Smooth muscle cell of the brain vasculature (primary cell): Measurements from ENCODE around the gene RNF5.
"Not testable (repeated sequence)": the region's sequence is repeated elsewhere in the genome, so short reads cannot be mapped to it uniquely, and the experiment has no call there.

ENCODE experiments used
- DNase-seq: peaks from one replicate; pipeline ENCODE4 v3.0.0-alpha.2; 2012; ENCODE audit warnings: low read depth, low spot score

RNF5 gene

DNA sequence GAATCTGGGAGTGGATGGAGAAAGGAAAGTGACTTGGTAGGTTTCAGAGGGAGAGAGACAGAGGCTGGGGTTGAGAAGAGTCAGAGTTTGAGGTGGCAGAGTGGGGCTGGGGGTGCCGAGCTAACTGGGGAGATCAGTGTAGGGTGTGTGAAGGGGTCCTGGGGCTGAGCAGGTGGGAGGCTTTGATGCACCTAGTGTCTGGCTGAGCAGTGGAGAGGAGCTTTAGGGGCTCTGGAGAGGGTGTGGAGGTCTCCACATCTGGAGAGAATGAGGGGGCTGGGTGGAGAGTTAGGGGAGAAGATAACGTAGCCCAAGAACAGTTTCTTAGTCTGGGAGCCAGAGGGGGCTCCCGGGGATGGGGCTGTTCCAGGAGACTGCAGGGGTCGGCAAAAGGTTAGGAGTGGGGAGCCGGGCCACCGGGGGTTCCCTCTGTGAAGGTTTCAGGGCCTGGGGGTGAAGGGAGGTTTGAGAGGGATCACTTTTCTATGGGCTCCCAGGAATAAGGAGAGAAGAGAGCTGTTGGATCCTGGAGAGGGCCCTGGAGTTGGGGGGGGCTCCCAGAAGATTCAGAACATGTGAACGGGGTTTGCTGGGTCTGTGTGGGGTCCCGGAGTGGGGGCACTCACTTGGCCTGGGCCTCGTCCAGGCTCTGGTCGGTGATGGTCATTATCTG lies 11.0 kb downstream of the RNF5 start:
- DNase-seq = no peak

- no peak for DNase-seq
Observed at GRCh38 chr6:32189742-32190053, 11.5 kb downstream of the RNF5 start.

GRCh38 chr6:32190054-32190851 lies 12.0 kb downstream of the RNF5 start, which contains the start of gene PBX2:
Gene PBX2, minus strand, starts transcription at chr6:32190202. Its CDS starts 287 bp downstream, at chr6:32189915.
- DNase-seq = peak; percentile 72

GRCh38 chr6:32190911-32191677 lies 12.9 kb downstream of the RNF5 start:
- no peak for DNase-seq

DNA sequence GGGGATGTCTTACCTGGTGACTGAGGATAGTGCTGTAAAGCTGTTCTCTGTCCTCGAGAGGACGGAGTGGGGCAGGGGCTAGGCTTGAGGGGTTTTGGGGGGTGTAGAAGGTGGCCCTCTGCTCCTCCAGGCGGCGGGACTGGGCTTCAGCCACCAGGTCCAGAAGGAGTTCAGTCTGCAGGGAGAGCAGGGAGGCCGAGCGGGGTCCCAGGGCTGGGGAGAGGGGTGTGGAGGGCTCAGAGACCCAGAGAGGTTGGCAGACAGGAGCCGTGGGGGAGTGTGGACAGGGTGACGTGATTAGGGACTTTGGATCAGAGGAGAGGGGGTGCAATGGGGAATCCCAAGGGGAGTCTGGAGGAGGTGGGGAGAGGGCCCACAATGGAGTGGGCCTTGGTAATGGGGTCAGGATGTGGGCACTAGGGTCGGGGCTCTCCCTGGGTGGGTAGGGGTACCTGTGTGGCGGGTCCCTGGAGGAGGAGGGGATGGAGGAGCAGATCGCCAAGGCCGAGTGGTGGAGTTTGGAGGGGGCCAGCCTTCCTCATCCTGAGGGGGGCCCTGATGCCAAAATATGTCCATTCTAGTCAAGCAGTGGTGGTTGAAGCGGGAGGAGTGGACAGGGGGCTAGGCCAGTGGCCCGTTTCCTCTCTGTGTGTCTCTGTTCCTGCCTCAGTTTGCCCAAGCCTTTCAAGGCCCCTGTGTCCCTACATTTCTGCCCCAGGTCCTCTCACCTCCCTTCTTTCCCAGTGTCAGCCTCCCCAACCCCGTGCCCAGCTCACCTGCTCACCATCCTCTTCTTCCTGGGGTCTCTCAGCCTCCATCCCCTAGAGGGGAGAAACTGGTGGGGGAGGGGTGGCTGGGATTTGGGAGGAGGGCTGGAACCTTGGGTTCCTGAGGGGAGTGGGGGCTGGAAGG lies 13.7 kb downstream of the RNF5 start:
- no peak for DNase-seq

DNA sequence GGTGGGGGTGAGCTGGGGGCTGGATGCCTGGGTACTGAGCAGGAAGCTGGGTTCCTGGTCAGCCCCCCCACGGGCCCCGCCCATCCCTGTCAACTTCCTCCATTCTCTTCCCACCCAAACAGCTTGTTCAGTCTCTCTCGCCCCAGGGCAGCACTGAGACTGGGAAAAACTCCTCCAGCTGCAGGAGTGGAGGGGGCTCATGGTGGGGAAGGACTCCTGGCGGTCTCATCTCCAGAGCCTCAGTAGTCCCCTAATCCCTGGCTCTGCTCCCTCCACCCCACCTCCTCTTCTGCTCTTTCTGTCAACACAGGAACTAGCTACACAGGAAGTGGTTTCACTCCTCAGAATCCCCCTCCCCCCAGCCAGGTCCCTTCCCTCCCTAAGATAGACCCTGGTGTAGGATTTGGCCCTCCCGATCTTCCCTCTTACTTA lies 14.4 kb downstream of the RNF5 start, which contains the start of gene GPSM3:
GPSM3 (minus strand) TSS at position 36 of the 432 bp plus-strand sequence. CDS start 130 bp downstream, outside the sequence.
- no peak for DNase-seq

DNA sequence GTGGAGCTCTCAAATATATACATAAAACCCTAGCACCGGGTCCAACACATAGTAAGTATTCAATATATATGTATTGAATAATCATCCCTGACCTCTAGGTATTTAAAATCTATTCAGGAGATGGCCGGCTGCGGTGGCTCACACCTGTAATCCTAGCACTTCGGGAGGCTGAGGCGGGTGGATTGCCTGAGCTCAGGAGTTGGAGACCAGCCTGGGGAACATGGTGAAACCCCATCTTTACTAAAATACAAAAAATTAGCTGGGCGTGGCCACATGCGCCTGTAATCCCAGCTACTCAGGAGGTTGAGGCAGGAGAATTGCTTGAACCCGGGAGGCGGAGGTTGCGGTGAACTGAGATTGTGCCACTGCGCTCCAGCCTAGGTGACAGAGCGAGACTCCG lies 14.9 kb downstream of the RNF5 start:
- not testable (repeated sequence) for DNase-seq

- no peak for DNase-seq
Observed at GRCh38 chr6:32194388-32194787, 16.2 kb downstream of the RNF5 start.

DNA sequence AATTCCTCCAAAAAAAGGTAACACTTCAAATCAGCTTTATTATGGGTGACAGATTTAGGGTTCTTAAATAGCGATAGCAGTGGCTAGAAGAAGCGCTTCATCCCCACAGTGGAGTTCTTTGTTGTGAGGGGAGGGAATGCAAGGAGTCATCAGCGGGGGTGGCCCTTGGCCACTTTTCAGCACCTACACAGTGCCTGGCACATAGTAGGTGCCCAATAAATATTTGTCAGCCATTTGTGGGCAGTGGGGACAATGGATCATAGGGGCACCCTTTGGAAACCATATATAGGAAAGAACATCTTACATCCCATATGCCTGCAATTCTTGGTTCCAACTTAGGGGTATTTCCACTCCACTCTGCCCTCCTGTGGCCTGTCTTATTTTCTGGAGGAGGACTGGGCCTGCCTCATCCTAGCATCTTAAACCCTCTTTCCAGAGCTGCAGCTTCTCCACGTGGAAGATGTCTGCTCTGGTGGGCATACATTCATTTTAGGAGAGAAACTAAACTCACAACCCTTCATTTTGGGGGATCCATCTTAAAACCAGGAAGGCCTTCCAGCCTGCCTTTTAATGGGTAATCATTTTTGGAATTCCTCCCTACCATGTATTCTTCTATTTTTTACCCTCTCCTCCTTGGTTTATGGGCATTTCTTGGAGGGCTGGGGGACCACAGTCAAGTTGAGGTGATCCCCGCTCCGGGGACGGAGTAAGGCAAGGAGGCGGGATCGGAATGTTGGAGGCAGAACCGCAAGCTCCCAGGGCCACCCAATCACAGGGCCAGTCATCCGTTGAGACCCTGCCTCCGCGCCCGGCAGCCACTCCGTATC lies 16.8 kb downstream of the RNF5 start:
- peak; percentile 24 for DNase-seq

- DNase-seq = peak; percentile 99
Observed at GRCh38 chr6:32195652-32195901, 17.4 kb downstream of the RNF5 start.

GRCh38 chr6:32195902-32196681 lies 17.9 kb downstream of the RNF5 start:
- DNase-seq = peak; percentile 49

GRCh38 chr6:32196682-32197616 lies 18.7 kb downstream of the RNF5 start:
- no peak for DNase-seq

GRCh38 chr6:32198345-32198696 lies 20.1 kb downstream of the RNF5 start:
- DNase-seq = no peak

- DNase-seq = no peak
Observed at GRCh38 chr6:32198866-32199265, 20.7 kb downstream of the RNF5 start.

GRCh38 chr6:32200711-32201475 lies 22.7 kb downstream of the RNF5 start:
- no peak for DNase-seq

DNA sequence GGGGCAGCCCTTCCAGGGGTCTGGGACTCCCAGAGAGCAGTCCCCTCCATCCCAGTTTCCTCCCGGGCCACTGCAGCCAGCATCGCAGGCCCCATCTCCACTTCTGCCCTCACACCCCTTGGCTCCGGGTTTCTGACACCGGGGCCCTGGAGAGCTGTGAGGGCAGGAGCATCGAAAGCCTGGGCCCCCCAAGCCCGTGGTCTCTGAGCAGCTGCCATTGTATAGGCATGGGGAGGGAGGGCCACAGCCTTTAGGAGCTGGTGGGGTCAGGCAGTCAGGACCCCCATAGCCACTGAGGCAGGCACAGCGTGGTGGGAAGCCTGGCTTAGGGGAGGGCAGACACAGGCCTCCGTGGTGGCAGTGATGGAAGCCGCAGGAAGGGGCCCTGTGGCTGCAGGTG lies 24.0 kb downstream of the RNF5 start:
- no peak for DNase-seq

DNA sequence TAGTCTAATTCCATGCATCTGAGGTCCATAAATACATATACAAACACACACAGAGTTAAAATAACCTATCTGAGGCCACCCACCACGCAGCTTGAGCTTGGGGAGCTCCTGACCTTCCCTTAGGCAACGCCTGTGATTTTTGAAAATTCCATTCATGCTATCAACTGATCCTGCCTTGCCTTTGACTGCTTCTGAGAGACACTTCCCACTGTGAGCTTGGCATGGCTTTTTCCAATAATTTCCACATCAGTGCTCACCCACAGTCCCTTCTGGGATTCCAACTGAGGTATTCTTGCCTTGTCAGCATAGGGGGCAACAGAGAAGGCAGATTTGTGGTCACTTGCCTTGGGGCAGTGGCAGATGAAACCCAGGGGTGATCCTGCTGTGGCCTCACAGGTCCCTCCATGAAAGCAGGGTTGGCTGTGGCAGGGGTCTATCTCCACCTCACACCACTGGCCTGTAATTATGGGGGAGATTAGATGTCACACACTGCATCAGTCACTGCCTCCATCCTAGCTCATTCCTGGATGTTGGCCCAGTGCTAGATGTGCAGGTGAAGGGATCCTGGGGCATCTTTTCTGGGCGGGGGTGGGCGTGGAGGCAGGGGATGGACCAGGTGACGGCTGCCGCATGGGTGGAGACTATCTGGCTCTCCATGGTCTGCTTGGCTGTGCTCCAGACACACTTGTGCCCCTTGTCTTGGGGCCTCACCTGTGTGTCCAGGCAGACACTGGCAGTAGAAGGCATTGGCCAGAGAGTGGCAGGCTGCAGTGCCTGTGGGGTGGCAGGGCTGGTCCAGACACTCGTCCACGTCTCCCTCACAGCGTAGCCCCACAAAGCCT lies 25.4 kb downstream of the RNF5 start:
- DNase-seq = no peak
